GM18868 (cell line): ENCODE data around the gene GPHN.

Source experiments
- ATAC-seq: cut with Tn5 transposase; IDR thresholded peaks from one replicate; pipeline ENCODE4 v1.9.1; 2021; ENCODE audit warnings: mild to moderate bottlenecking, moderate library complexity; ENCODE audit not compliant: unreplicated experiment

GPHN gene

DNA sequence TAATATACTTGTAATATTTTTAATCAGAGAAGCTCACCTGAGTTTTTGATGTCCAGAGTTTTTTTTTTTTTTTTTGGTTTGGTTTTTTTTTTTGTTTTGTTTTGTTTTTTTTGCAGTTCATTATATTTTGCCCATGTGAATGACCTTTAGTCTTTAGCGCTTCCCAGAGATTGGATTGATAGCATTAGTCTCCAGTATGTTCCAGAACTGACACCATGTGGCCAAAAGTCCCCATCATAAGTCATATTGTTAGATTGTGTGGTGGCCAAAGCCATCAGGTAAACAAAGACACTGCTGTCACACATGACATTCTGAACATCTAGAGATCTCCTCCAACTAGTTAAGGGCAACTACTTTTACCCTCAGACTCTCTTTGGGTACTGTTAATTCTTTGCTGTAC lies 408.5 kb downstream of the GPHN start:
- no peak for ATAC-seq

DNA sequence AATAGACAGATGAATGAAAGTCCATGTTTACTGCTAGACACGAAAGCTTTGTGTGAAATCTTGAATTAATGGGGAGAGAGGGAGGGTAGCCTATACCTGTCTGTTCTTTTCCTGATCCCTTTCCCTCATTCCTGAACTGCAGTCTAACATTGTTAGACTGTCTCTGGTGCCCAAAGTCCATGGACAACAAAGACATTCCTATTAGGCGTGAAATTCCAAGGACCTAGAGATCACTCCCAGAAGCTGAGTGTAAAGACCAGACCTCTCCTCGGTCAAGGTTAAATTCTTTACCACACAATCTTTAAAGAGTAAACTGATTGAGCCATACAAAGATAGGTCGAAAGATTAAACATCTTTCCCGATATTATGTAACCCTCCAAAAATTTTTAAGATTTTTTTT lies 410.6 kb downstream of the GPHN start:
- no peak for ATAC-seq

DNA sequence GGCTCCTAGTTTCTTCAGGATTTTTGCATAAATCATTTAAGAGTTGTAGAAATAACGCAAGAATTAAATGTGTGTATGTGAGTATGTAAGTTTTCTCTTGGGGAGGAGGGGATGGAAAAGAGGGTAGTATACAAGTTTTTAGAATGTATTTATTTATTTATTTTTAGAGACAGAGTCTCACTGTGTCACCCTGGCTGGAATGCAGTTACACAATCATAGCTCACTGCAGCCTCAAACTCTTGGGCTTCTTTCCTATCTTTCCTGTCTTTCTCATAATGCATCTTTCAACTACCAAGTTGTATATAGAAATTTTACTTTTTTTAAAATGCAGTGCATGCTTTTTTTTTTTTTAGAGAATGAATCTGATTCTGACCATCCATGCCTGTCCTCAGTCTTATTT lies 412.2 kb downstream of the GPHN start:
- no peak for ATAC-seq

DNA sequence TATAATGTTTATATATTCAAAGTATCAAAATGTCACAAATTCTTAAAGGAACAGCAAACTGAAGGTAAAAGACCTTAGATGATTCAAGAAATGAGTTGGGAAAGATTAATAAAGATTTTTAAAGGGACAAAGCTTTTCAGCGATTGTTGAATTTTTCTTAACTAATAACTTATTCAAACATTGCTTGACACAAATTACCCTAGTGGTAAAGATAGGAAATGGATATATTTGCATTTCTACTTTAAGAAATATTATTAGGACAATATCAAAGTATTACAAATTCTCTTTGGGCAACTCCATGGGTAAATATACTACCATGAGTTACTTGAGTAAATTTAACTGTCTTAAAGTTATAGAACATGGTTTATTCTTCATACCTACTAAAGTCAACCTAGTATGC lies 415.3 kb downstream of the GPHN start:
- ATAC-seq: no peak

DNA sequence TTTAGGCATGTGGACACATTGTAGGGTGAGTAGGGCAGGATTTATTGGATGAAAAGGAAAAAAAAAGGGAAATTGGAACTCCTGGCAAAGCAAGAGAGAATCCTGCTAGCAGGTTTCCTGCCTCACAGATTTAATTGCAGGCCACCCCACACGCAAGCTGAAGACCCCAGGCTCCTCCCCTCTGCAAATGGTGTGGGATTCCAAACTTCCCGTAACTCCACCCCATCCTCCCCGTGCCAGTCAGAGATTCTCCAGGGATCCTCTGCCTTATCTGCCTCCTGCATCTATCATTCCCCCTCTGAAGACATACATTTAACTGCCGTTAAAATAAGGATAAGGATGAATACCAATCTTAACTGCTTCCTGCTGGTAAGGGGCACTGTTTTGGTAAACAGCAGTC lies 431.5 kb downstream of the GPHN start:
- no peak for ATAC-seq

DNA sequence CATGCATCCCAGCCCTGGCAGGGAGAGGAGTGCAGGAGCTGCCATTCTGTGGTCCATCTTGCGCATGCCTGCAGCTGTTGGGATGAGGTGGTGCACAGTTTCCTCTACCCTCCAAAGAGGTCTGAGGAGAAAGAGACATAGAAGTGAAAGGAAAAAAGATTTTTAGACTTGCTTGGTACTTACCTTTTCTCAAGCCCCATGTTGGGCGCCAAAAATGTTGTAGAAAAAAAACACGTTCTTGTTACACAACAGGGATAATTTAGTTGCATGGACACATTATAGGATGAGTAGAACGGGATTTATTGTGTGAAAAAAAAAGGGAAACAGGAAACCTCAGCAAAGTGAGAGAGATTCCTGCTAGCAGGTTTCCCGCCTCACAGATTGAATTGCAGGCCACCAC lies 436.9 kb downstream of the GPHN start:
- no peak for ATAC-seq

DNA sequence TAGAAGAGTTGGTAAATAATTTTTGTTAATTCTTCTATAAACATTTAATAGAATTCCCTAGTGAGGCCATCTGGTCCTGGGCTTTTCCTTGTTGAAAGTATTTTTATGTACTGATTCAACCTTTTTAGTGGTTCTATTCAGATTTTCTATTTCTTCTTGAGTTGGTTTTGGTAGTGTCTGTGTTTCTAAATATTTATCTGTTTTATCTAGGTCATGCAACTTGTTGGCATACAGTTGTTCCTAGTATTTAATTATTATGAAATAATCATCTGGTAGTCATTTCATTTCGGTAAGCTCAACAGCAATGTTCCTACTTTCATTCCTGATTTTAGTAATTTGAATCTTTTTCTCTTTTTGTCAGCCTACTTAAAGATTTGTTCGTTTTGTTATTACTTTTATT lies 447.2 kb downstream of the GPHN start:
- no peak for ATAC-seq

DNA sequence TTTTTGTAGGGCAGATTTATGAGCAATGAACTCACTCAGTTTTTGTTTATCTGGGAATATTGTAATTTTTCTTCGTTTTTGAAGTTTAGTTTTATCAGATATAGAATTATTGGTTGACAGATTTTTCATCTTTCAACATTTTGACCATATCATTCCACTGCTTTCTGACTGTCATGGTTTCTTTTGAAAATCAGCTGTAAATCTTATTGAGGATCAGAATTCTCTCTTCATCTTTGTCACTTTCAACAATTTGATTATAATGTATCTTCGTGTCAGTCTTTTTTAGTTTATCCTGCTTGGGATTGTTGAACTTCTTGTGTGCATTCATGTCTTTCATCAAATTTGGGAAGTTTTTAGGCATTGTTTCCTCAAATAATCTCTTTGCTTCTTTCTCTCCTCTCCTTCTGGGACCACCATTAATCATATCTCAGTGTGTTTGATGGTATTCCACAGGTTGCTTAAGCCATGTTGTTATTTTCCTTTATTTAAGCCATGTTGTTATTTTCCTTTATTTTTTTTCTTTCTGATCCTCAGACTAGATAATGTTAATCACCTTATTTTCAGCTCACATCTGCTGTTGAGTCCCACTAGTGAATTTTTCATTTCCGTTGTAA lies 451.6 kb downstream of the GPHN start:
- ATAC-seq: no peak

DNA sequence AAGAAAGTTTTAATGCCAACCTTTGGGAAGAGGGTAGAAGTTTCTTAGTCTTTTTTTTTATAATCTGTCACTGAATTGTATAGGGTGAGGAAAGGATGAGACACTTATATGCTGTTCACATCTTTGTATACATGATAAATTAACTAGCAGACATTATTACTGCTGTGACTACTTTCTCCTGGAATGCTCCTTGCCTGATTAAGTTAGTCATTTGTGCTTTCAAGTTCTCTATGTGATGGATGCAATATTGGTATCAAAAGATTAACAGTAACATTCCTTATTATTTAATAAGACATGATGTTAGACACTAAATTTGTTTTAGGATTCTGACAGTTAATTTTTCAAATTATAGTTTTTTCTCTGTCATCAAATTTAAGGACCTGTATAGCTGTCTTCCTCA lies 457.9 kb downstream of the GPHN start:
- ATAC-seq: no peak

DNA sequence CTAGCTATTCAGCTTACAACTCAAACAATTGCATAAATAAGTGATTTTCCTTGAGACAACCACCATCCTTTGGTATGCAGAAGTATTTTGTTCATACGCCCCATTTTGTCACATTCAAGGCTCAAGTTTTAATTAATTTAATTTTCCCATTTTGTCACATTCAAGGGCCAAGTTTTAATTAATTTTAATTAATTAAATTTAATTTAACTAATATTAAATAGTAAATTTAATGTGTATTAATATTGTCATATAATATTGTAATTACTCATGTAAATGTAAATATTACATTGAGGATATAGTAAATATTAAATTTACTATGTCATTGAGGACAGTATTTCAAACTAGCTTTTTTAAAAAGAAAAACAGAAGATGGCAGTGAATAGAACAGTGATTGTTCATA lies 464.5 kb downstream of the GPHN start:
- no peak for ATAC-seq

DNA sequence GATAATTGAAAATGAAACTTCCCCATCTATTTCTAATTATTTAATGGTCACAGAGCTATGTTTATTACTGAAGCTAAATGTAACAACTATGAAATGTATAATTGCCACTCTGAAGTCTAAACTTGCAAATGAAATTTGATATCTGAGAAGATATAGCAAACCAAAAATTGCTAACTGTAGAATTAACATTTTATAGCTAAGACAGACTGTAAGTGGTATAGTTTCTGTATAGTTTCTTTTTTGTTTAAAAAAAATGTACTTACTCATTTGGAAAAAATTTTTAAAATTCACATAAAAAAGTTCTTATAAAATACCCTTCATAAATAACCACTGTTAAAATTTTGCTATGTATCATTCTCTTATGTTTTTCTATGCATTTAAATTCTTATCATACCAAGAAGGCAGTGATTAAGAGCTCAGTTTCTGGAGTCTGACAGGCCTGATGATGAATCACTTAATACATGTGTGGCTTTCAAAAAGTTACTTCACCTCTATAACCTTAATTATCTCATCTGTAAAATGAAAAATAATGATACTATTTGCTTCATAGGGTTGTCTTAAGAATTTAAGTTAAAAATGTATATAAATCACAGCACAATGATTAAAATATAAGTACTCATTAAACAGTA lies 466.6 kb downstream of the GPHN start:
- ATAC-seq: no peak

DNA sequence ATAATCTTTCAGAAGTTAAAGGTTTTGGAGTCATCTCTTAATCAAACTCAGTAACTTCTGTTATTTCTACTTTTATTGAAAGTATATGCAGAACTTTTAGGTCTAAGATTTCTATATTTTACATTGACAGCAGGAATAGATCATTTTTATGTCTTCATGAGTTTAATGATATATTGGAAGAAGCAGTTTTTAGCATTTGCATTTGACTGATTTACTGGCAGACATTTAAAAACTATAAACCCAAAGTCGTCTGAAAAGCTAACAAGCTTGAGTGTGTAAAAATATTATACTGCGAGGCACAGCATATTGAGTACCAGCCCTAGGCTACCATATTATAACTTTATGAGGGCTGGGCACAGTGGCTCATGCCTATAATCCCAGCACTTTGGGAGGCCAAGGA lies 467.3 kb downstream of the GPHN start:
- ATAC-seq: no peak

DNA sequence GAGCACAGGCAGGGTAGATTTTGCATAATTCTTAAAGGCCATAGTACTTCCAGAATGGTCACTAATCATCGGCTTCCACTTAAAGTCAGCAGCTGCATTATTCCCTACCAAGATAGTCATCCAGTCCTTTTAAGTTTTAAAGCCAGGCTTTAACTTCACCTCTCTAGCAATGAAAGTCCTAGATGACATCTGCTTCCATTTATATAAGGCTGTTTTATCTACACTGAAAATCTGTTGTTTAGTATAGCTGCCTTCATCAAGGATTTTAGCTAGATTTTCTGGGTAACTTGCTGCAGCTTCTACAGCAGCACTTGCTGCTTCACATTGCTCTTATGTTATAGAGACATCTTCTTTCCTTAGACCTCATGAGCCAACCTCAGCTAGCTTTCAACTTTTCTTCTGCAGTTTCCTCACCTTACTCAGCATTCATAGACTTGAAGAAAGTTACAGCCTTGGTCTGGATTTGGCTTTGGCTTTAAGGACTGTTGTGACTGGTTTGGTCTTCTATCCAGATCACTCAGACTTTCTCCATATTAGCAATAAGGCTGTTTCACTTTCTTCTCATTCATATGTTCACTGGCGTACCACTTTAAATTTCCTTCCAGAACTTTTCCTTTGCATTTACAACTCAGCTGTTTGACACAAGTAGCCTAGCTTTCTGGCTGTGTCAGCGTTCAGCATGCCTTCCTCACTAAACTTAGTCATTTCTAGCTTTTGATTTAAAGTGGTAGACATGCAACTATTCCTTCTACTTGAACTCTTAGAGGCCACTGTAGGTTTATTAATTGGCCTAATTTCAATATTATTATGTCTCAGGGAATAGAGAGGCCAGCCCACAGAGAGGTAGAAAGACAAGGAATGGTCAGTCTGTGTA lies 471.4 kb downstream of the GPHN start:
- ATAC-seq: peak; percentile 39

DNA sequence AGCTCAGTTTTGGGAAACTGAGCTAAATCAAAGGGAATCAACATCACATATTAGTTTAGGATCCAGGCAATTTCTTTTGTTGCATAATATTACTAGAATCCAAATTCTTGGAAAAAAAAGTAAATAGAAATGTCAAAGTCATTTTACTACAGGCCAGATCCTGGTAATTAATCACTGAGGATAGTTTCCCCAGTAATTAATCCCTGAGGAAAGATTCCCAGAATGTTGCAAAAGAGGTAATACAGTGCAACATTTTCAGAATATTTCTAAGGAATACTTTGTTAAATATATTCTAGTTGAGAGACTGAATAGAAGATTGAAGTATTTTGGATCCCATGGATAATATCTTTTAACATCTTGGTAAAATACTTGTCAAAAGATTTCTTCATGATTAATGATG lies 474.3 kb downstream of the GPHN start:
- ATAC-seq: no peak

DNA sequence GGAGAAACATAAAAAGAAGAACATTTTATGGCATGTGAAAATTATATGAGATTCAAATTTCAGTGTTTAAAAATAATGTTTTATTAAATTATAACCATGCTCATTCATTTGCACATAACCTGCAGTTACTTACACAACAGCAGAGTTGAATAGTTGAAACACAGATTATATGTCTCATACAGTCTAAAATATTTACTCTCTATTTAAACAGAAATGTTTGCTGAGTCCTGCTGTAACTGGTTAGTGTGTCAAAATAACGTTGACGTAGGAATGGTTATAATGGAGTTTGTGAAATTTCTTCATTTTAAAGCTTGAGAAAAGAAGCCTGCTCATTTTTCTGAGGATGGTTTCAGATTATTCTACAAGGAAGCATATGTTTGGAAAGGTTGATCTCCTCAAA lies 484.8 kb downstream of the GPHN start:
- ATAC-seq: no peak

DNA sequence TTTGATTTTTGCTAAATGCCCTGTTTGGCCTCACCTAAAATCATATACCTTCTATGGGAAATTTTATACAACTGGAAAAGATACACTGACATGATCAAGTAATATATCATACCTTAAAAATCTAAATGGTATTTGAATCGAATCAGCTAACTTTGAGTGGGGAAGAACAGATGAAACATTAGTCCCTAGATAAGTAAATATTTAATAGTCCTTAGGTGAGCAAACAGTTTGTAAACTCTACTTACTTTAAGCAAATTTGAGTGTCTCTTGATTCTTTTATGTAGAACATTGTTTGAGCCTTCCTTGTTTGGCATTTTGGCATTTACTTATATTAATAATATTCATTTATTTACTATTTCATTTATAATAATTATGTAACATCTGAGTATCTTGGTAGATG lies 485.6 kb downstream of the GPHN start:
- no peak for ATAC-seq

DNA sequence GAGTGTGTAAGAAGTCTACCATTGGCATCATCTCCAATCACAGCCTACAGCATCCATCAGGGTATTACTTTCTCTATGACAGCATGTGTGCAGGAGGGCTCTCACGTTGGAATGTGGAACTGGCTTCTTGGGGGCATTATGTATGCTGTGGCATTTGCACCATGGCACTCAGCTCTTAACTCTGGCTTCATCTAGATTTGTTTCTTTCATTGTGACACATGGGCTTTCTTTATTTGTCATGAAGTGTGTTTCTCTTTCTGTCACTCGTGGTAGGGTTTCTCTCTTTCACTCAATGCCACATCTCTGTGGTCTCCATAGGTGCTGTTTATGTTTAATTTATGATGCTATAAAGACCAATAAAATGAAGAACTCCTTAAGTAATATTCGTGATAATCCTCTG lies 490.1 kb downstream of the GPHN start:
- ATAC-seq: peak; percentile 43

DNA sequence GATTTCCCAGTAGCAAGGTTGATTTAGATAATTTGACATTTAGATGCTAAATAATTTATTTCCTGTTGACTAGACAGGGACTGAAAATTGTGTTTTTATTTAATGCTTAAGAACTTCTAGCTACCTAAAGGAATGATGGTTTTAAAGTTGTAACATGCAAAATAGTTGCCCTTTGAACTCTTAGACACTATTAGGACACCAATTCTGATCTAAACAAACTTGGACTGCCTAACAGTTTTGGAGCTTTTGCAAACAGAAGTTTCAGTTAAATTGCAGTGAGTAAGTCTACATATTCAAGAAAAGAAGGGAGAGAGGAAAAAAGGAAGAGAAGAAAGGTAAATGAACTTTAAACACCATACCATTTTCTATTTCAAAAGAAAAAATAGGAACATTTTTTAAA lies 492.0 kb downstream of the GPHN start:
- ATAC-seq: no peak

DNA sequence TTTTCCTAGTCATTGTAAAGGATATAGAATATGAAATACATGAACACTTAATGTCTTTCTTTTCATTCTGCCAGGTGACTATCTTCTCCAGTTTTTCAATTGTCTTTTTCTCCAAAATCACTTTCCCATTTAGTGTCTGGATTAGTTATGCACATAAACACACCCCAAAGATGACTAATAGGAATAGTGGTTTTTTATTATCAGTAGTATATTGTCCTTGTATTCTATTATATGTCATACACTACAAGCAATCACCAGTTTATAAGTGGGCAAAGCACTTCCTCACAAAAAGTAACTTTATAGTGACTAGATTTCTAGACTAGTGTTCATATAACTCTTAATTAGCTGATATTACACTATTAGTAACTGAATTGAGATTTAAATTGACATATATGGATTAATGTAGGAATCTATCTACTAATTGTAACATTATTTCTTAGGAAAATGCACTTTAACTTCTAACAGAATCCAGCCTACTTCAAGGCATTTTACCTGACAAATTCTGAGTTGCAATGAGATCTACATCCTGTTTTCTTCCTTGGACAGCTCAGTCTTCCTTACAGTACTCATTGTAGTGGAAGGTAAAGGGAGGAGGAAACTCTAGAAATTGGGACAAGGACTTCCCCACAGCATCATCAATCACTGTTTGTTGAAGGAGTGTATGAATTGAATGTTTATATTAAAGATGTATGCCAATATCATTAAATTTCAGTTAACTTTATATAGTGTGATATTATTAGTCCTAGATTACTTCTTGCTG lies 495.2 kb downstream of the GPHN start:
- no peak for ATAC-seq

DNA sequence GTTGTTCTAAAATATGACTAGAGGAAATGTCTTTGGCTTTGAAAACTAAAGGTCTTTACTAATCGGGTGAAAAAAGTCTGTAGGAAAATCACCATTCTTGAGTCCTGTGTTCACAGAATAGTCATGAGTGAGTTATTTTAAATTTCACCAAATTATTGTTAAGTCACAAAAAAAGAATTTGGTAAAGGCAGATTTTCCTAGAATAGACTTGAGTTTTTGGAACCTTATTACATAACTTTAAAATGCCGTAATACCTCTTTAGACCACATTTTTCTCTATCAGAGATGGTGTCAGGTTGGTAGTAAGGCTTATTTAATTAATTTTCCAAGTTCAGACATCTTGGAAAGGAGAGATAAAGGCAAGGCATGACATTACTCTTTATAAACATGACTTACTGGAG lies 496.6 kb downstream of the GPHN start:
- no peak for ATAC-seq

DNA sequence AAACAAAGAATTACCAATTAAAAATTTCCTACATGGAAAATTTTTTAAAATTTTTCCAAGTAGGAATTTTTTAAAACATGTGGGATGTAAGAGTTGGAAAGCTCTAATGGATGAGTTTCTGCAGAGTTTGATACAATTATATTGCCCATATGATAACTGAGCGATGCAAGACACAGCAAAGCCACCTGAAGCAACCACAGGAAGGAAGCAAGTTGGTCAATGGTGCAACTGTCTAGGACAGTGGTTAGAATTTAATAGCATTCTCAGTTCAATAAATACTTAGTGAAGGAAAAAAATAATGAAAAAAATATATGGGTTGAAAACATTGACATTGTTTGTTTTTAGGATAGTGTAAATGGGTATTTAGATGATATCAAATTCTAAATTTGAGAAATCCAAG lies 502.7 kb downstream of the GPHN start:
- ATAC-seq: no peak

DNA sequence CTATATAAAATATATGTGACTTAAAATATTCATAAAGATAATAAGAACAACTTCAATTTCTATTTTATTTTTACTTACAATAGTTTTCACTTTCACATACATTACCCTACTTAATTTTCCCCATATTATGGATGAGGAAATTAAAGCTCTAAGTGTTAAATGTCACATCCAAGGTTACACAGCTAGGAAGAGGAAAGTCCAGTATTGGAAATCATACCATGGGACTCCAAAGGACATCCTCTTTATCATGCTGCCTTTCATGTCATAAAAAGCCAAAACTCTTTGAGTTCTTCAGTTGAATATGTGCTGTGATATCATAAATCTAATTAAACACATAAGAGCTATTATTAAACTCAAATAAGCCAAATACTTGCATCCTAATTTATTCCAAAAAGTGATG lies 508.9 kb downstream of the GPHN start:
- no peak for ATAC-seq
